IPS-18c (cell line): Measurements from ENCODE around the gene SMIM31.

Experiments
- H3K4me3 ChIP-seq: 2 replicates; pipeline ENCODE4 v1.7.0; 2013; ENCODE audit warnings: low read depth, mild to moderate bottlenecking, low read length, moderate library complexity; ENCODE audit not compliant: insufficient read depth
- H3K9me3 ChIP-seq: one replicate; pipeline ENCODE4 v1.6.1; 2013; ENCODE audit warnings: mild to moderate bottlenecking, low read length, moderate library complexity; ENCODE audit not compliant: control insufficient read depth, insufficient read depth

The SMIM31 gene

DNA sequence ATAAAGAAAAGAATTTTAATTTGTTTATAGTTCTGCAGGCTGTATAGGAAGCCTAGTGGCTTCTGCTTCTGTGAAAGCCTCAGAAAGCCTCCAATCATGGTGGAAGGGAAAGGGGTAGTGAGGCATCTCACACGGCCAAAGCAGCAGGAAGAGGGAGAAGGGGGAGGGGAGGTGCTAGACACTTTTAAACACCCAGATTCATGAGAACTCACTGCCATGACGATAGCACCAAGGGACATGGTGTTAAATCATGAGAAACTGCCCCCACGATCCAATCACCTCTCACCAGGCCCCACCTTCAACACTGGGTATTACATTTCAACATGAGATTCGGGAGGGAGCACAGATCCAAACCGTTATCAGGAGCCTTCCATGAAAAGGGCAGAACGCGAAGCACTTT is 18.1 kb downstream of the SMIM31 start:
- H3K9me3 ChIP-seq = no peaks in the 10 kb centered on the region
- no peak overlapping the region for H3K4me3 ChIP-seq

DNA sequence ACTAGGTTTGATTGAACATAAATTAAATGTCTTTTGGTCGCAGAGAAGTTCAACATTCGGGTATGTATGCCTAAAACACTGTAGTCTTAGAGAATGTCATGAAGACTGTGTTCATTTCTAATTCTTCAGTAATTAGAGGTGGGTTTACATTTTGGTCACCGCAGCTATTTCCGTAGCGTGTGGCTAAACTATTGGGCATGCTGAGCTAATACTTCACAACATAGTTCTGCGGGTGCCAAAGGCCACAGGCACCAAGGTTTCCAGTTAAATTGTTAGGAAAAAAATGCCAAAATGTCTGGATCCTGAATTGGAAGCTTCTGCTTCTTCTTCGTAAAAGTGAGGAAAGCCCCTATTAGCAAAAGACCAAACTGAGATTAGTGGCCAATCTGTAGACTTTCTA is 25.1 kb downstream of the SMIM31 start:
- H3K9me3 ChIP-seq = no peaks in the 10 kb centered on the region
- H3K4me3 ChIP-seq = no peak overlapping the region

DNA sequence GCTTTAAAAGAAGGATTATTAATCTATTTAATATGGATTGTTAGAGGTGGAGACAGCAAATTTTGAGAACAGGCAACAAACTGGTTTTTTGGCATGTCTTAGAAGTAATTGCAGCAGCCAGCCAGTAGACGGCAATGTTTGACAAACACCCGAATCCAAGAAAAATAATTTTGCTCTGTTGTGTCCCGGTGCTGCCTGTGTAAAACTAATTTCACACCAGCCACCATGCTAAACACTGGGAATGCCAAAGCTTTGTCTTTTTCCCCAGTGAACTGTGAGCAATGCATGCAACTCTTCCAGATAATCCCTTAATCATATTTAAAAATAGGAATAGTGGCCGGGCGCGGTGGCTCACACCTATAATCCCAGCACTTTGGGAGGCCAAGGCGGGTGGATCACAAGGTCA is 25.9 kb downstream of the SMIM31 start:
- Histone ChIP-seq H3K9me3 (no peaks in the 10 kb centered on the region), H3K4me3 (no peak overlapping the region)

DNA sequence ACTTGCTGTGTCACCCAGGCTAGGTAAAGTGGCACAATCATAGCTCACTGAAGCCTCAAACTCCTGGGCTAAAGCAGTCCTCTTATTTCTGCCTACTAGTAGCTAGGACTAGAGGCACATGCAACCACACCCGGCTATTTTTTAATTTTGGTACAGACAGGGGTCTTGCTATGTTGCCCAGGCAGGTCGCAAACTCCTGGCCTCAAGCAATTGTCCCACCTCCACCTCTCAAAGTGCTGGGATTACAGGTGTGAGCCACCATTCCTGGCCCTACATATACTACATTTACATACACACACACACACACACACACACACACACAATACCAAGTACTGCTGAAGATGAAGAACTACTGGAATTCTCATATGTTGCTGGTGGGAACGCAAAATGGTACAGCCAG is 26.9 kb downstream of the SMIM31 start:
- Histone ChIP-seq H3K9me3 (no peaks in the 10 kb centered on the region), H3K4me3 (no peak overlapping the region)

DNA sequence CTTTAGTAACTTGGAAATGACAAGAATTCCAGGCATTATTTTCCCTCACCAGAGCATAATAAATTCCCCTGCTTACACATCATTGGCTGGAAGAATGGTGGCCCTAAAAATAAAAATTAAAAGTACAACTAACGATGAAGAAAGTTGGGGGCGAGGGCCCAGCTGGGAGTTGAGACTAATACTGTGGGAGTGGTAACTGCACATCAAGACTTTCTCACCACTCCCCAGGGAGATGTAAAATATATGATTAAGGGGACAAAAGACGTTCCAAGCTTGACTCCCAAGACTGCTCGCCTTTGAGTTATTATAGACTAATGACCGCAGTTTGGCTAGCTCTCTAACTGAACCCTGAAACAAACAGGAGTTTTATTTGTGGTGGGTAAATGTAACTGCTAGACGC is 30.0 kb downstream of the SMIM31 start:
- Histone ChIP-seq H3K9me3 (no peaks in the 10 kb centered on the region), H3K4me3 (no peak overlapping the region)

DNA sequence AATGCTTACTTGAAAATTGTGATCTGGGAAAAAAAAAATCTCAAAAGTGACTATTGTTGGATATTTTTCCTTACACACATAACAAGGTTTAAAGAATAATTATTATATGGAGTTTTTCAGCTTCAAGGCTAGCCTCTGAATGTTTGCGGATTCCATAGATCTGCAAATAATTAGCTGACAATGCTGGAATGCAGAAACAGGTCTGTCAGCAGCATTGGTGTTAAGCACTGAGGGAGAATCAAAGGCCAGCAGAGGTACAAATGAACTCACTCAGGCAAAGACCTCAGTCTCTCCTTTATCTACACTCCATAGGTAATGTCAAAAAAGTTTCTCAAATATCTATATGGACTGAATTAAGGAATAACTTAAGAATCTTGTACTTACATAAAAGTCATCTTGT is 35.1 kb downstream of the SMIM31 start:
- no peak overlapping the region for H3K4me3 ChIP-seq
- H3K9me3 ChIP-seq = no peaks in the 10 kb centered on the region

DNA sequence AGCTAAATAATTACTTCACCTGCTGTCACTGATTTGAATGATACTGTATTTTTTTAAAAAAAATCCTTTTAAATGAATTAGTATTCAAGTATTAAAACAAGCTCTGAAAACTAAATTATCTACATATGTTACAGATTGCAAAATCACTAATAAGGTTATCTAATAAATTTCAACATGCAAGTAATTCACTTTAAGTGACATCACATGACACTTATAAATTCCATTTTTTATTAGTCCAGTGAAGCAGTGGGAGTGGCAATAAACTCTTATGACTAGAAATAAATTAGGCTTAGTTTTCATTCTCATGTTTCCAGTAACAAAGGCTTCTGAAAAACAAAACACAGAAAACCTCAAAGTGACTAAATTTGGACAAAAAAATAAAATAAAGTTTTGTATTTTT is 36.3 kb downstream of the SMIM31 start:
- H3K9me3 ChIP-seq = no peaks in the 10 kb centered on the region
- H3K4me3 ChIP-seq = no peak overlapping the region

DNA sequence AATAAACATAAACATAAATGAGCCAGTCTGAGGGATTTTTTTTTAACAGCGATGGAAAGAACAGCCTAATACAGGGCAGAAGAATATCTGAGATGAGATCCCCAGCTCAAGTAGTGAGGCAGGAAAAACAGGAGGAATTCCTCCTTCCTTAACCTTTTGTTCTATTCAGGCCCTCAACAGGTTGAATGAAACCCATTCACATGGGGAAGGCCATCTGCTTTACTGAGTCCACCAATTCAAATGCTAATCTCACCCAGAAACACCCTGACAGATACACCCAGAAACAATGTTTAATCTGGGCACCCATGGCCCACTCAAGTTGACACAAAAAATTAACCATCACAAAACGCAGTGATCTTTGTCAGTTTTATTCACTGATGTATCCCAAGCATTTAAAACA is 45.5 kb downstream of the SMIM31 start:
- no peaks in the 10 kb centered on the region for H3K9me3 ChIP-seq
- H3K4me3 ChIP-seq = no peak overlapping the region

DNA sequence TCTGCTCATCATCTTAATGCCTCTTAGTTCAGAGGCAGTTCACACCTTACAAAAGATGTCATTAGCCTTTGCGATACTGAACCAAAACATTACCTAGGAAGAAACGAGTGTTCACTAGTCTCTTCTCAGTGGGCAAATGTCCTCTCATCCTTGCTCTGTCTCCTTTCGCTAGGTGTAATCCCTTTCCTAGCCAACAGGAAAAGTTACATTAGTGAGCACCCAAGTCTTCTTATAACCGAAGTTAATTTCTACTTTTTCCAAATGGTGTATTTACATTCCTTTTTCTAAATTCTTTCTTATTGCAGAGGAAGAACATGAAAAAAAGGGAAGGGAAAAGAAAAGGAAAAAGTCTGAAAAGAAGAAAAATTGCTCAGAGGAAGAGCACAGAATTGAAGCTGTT is 46.9 kb downstream of the SMIM31 start:
- H3K9me3 ChIP-seq = no peaks in the 10 kb centered on the region
- H3K4me3 ChIP-seq = no peak overlapping the region

DNA sequence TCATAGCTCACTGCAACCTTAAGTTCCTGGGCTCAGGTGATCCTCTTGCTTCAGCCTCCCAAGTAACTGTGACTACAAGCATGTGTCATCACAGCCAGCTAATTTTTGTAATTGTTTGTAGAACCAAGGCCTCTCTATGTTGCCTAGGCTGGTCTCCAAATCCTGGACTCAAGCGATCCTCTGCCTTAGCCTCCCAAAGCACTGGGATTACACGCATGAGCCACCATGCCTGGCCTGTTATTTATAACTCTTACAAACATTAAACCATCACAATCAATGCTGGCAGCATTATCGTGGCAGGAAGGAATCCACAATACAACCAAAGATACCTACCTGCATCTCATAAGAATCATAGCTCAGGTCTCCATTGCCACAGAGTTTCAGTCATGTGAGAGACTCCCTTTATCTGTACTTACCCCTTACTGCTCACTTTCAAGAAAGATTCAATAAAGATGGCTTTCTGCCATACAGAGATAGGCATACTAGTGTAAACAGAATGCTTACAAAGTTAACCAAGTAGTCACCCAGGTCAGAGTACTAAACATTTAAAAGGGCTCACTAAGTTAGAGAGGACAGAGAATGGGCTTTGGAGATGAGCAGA is 48.5 kb downstream of the SMIM31 start:
- H3K4me3 ChIP-seq = no peak overlapping the region
- no peaks in the 10 kb centered on the region for H3K9me3 ChIP-seq

DNA sequence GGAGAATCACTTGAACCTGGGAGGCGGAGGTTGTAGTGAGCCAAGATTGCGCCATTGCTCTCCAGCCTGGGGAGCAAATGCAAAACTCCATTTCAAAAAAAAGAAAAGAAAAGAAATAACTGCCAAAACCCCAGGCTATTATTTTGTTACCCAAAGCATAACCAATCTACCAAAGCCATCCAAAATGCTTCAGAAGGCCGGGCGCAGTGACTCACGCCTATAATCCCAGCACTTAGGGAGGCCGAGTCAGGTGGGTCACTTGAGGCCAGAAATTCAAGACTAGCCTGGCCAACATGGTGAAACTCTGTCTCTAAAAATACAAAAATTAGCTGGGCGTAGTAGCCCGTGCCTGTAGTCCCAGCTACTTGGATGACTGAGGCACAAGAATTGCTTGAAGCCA is 49.8 kb downstream of the SMIM31 start:
- Histone ChIP-seq H3K9me3 (no peaks in the 10 kb centered on the region), H3K4me3 (no peak overlapping the region)

DNA sequence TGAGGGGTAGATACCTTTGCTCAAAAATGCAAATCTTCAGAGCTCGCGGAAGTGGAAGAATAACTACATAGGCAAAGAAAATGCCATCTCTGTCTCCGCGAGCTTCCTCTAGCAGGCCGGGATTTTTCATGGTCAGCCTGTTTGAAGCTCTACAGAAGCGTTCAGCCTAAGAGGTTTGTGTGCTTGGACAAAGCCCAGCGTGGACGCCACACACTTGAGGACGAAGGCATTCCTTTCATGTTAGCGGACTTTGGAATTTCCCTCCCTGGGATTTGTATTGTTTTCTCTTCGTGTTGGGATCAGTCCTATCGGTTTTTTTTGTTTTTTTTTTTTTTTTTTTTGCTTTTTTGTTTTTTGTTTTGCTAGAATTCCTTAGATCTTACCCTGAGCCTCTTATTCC is 53.7 kb downstream of the SMIM31 start:
- Histone ChIP-seq H3K9me3 (no peaks in the 10 kb centered on the region), H3K4me3 (no peak overlapping the region)

DNA sequence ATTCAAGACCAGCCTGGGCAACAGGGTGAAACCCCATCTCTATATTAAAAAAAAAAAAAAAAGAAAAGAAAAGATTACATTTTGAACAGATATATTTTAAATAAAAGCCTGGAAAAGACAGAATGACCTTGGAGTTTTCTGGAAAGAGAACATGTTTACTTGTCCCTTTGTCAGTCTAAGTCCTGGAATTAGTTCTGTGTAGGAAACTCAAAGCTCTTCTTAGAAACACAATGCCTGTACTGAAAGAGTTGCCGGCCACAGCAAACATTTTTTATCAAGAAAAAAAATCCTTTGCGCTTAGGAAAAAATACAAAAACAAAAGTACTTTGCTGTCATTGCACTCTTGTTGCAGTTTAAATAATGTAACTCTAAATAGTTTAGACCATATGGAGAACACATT is 59.6 kb downstream of the SMIM31 start:
- H3K4me3 ChIP-seq = no peak overlapping the region
- no peaks in the 10 kb centered on the region for H3K9me3 ChIP-seq

DNA sequence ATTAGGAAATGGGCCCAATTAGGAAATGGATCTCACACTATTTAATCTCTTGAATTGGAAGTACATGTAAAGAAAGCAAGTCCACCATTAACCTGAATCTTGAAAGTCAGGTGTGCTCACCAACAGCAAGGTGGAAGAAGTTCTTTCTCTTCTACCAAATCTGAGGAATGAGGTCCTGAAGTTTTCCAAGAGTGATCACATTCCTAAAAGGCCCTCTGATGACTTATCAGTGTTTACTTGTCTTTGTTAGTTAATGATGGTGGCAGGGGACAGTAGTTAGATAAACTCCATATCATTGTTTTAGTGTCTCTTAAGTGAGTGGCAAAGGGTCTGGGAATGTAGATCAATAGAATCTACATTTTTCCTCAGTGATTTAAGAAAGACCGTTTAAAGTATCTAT is 61.8 kb downstream of the SMIM31 start:
- Histone ChIP-seq H3K4me3 (no peak overlapping the region), H3K9me3 (no peaks in the 10 kb centered on the region)

DNA sequence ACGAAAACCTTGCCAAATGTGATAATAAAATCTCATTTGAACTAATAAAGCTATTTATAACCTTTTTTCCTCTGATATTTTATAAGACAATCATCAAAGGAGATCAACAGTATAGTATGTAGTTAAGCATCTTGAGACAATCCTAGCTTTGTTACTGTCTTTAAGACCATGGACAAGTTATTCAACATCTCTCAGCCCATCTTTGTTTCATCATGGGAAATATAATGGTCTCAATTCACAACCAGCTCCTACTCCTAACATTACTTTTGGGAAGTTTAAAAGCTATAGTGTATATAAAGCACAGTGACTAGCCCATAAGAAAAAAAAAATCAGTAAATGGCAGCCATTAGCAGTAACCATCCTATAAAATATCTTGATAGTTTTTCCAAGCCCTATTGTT is 65.4 kb downstream of the SMIM31 start:
- Histone ChIP-seq H3K9me3 (no peaks in the 10 kb centered on the region), H3K4me3 (no peak overlapping the region)

DNA sequence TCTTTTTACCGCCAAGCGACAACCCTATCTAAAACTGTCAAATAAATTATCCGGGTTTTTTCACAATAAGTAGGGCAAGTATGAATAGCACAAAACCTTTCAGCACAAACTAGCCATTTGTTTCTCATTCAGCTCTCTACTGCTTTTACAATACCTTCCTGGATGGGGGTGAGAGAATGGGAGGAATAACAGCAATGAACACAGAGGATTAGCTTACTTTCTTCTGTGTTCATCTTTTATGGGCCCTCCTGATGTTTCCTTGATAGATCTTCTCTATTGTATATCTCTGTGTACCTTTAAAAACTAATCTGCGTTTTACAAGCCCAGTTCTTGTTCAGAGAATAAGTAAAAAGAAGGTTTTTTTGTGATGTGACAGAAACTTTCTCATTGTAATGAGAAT is 67.8 kb downstream of the SMIM31 start:
- no peaks in the 10 kb centered on the region for H3K9me3 ChIP-seq
- H3K4me3 ChIP-seq = no peak overlapping the region

DNA sequence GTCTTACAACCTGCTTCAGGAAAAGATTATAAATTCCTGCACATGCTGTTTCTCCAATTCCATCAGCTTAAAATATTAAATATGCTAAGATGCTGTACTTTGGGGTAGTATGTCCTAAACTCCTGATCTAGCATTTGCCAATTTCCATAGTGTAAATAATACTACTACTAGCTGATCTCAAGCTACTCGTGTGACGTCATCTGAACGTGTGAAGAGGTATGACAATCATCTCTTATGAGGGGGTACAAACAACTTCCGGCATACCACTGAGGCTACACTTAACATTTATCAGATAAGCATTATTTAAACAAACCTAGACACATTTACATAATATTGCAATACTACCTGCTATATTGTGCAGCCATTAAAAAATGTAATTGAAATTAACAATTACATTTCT is 70.7 kb downstream of the SMIM31 start:
- Histone ChIP-seq H3K4me3 (no peak overlapping the region), H3K9me3 (no peaks in the 10 kb centered on the region)

DNA sequence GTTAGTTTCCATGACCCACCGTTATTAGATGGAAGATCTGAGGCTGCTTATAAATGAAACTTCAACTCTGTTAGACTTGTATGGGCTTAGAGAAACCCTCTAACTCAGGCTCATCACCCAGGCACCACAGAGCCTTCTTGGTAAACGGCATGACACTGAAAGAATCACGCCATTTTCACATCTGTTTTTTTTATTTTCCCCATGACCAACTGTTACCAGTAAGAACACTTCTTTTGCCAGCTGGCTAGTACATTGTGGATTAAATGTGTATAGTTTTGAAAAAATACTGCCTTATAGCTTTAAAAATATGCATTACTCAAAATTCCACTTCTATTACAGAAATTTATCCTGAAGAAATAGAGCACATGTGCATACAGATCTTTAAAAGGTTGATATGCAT is 75.0 kb downstream of the SMIM31 start:
- Histone ChIP-seq H3K4me3 (no peak overlapping the region), H3K9me3 (no peaks in the 10 kb centered on the region)

DNA sequence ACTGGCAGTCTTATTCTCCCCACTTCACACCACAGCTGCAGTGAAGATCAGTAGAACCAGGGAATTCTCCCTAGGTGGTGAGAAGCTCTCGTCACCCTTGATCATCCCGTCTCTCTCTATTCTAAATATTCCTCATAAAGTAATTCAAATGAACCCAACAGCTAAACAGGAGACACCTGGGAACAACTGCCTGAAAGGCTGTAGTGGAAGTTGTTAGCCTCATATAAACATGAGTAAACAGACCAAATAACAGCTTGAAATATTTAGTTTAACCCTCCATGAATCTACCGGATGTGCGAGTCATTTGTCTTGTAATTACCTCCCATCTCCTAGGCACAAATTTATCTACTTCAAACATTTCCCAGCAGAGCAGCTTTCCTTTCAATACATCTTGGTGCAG is 92.6 kb downstream of the SMIM31 start:
- Histone ChIP-seq H3K9me3 (no peaks in the 10 kb centered on the region), H3K4me3 (no peak overlapping the region)
